GM21367 (cell line): ENCODE data around the gene REPIN1.

Experiments used
- ATAC-seq: cut with Tn5 transposase; IDR thresholded peaks from one replicate; pipeline ENCODE4 v1.9.1; 2021; ENCODE audit not compliant: unreplicated experiment

Gene REPIN1

GRCh38 chr7:150368096-150368883 is at the start of gene REPIN1:
REPIN1 (plus strand) TSS chr7:150368822; CDS start chr7:150369712, 890 bp downstream.
- peak; percentile 32 for ATAC-seq

- ATAC-seq, result no peak
Observed at GRCh38 chr7:150321788-150322113, 46.9 kb upstream of the REPIN1 start.

GRCh38 chr7:150322114-150322832 is 46.3 kb upstream of the REPIN1 start:
- ATAC-seq, result no peak

- ATAC-seq, result peak; percentile 51
Observed at GRCh38 chr7:150322833-150323681, 45.6 kb upstream of the REPIN1 start, which contains the start of the genes ACTR3C and LRRC61. ACTR3C (minus strand) TSS chr7:150323545; CDS start chr7:150295296, 28,249 bp downstream. LRRC61 (plus strand) TSS chr7:150323355; CDS start chr7:150336862, 13,507 bp downstream.

GRCh38 chr7:150323682-150324372 is 44.8 kb upstream of the REPIN1 start:
- ATAC-seq, result peak; percentile 17

- no peak for ATAC-seq
Observed at GRCh38 chr7:150324373-150324961, 44.2 kb upstream of the REPIN1 start.

- ATAC-seq, result no peak
Observed at GRCh38 chr7:150325110-150325611, 43.5 kb upstream of the REPIN1 start.

- ATAC-seq, result no peak
Observed at GRCh38 chr7:150325901-150326300, 42.7 kb upstream of the REPIN1 start.

GRCh38 chr7:150326657-150327268 is 41.9 kb upstream of the REPIN1 start:
- ATAC-seq, result no peak

GRCh38 chr7:150327308-150327707 is 41.3 kb upstream of the REPIN1 start:
- no peak for ATAC-seq

GRCh38 chr7:150329331-150330120 is 39.1 kb upstream of the REPIN1 start:
- no peak for ATAC-seq

GRCh38 chr7:150330211-150330885 is 38.3 kb upstream of the REPIN1 start:
- ATAC-seq, result no peak

GRCh38 chr7:150332852-150333635 is 35.6 kb upstream of the REPIN1 start:
- ATAC-seq, result no peak

GRCh38 chr7:150333659-150334058 is 35.0 kb upstream of the REPIN1 start:
- ATAC-seq, result no peak

- no peak for ATAC-seq
Observed at GRCh38 chr7:150334108-150334507, 34.5 kb upstream of the REPIN1 start.

GRCh38 chr7:150335108-150335773 is 33.4 kb upstream of the REPIN1 start:
- ATAC-seq, result no peak

GRCh38 chr7:150335774-150336112 is 32.9 kb upstream of the REPIN1 start:
- no peak for ATAC-seq
